Measurements from ENCODE around the gene PLD1. TPM values are rescaled to one million over a fixed set of nuclear protein-coding genes. Genes with fewer than 3 reads are reported as not detected.

The PLD1 gene
- total RNA-seq, 2 donors from 2014 or later: 9.5 to 15.9 TPM

GRCh38 chr3:171680726-171681411 lies 129.4 kb downstream of the PLD1 start:
- TF ChIP-seq, protein P1, sequence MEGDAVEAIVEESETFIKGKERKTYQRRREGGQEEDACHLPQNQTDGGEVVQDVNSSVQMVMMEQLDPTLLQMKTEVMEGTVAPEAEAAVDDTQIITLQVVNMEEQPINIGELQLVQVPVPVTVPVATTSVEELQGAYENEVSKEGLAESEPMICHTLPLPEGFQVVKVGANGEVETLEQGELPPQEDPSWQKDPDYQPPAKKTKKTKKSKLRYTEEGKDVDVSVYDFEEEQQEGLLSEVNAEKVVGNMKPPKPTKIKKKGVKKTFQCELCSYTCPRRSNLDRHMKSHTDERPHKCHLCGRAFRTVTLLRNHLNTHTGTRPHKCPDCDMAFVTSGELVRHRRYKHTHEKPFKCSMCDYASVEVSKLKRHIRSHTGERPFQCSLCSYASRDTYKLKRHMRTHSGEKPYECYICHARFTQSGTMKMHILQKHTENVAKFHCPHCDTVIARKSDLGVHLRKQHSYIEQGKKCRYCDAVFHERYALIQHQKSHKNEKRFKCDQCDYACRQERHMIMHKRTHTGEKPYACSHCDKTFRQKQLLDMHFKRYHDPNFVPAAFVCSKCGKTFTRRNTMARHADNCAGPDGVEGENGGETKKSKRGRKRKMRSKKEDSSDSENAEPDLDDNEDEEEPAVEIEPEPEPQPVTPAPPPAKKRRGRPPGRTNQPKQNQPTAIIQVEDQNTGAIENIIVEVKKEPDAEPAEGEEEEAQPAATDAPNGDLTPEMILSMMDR (conservative IDR thresholded peaks at IDR 0.05): no peak

DNA sequence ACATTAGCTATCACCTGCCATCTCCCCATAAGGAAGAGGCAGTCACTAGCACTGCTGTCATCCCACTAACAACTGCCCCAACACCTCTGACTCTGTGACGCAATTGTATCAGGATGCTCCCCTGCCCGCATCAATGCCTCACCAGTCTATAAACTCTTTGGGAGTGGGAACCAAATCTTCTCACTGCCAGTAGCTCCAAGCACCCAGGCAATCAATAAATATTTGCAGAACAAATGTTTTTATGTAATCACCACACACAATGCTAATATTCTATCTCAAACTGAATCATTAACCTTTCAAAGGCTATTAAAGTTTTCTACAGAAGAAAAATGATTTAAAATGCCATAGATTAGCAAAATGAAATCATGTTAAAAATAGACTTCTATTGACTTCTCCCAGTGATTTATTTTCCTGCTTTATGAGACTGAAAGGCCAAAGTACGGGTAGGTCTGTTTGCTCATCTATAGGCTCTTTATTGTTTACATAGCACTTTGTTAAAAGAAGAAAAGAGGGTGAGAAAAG lies 131.3 kb downstream of the PLD1 start:
- no peak for DNase-seq
- H3K36me3 Mint-ChIP-seq (ENCODE audit: low read depth): no peaks in the 10 kb centered on the region
- no peaks in the 10 kb centered on the region for H3K36me3 ChIP-seq (ENCODE audit: control insufficient read depth, insufficient read depth, low read length)
- H3K27ac ChIP-seq (ENCODE audit: low read depth, low read length): no peak overlapping the region
- no peaks in the 10 kb centered on the region for H3K27me3 Mint-ChIP-seq (ENCODE audit: insufficient read depth)
- no peak overlapping the region for H3K4me3 Mint-ChIP-seq
- H3K9ac ChIP-seq (ENCODE audit: extremely low read depth, low read length, poor library complexity, severe bottlenecking): no peak overlapping the region
- H3K4me1 ChIP-seq (ENCODE audit: control insufficient read depth, insufficient read depth, low read length): no peaks in the 10 kb centered on the region
- no peaks in the 10 kb centered on the region for H3K9me3 ChIP-seq (ENCODE audit: control insufficient read depth, low read length)
- no peaks in the 10 kb centered on the region for H3K27me3 ChIP-seq (ENCODE audit: control insufficient read depth, insufficient read depth, low read length, poor library complexity, severe bottlenecking)
- TF ChIP-seq, protein P1 (conservative IDR thresholded peaks at IDR 0.05): no peak
- H3K27ac Mint-ChIP-seq: no peak overlapping the region
- no peaks in the 10 kb centered on the region for H3K9me3 Mint-ChIP-seq
- H3K4me3 ChIP-seq (ENCODE audit: low read length): no peak overlapping the region
- H3K4me1 Mint-ChIP-seq: no peaks in the 10 kb centered on the region
- WGBS, 2 experiments (ENCODE audit: insufficient coverage in 1 of 2, insufficient read length in 1 of 2): 92% methylated on average over 2 to 3 of the region's 3 CpGs

More at GRCh38 chr3:171680726-171681411, 129.4 kb downstream of the PLD1 start:
- Mint-ChIP-seq H3K4me1 (no peaks in the 10 kb centered on the region), H3K36me3 (ENCODE audit: low read depth) (no peaks in the 10 kb centered on the region), H3K9me3 (no peaks in the 10 kb centered on the region), H3K27me3 (ENCODE audit: insufficient read depth) (no peaks in the 10 kb centered on the region), H3K4me3 (no peak overlapping the region), H3K27ac (no peak overlapping the region)
- no peak overlapping the region for H3K9ac ChIP-seq (ENCODE audit: extremely low read depth, low read length, poor library complexity, severe bottlenecking)
- H3K4me1 ChIP-seq (ENCODE audit: control insufficient read depth, insufficient read depth, low read length): no peaks in the 10 kb centered on the region
- no peak overlapping the region for H3K27ac ChIP-seq (ENCODE audit: low read depth, low read length)
- no peaks in the 10 kb centered on the region for H3K27me3 ChIP-seq (ENCODE audit: control insufficient read depth, insufficient read depth, low read length, poor library complexity, severe bottlenecking)
- no peaks in the 10 kb centered on the region for H3K9me3 ChIP-seq (ENCODE audit: control insufficient read depth, low read length)
- WGBS, 2 experiments (ENCODE audit: insufficient coverage in 1 of 2, insufficient read length in 1 of 2): 89 to 92% methylated on average over 5 to 6 of the region's 6 CpGs
- no peak overlapping the region for H3K4me3 ChIP-seq (ENCODE audit: low read length)
- no peaks in the 10 kb centered on the region for H3K36me3 ChIP-seq (ENCODE audit: control insufficient read depth, insufficient read depth, low read length)
- no peak for DNase-seq

- Mint-ChIP-seq H3K4me3 (no peak overlapping the region), H3K4me1 (no peaks in the 10 kb centered on the region), H3K9me3 (no peaks in the 10 kb centered on the region), H3K36me3 (ENCODE audit: low read depth) (peaks cover under 1% of the 10 kb centered on the region), H3K27ac (no peak overlapping the region), H3K27me3 (ENCODE audit: insufficient read depth) (no peaks in the 10 kb centered on the region)
- no peak overlapping the region for H3K27ac ChIP-seq (ENCODE audit: low read depth, low read length)
- H3K27me3 ChIP-seq (ENCODE audit: control insufficient read depth, insufficient read depth, low read length, poor library complexity, severe bottlenecking): no peaks in the 10 kb centered on the region
- no peaks in the 10 kb centered on the region for H3K4me1 ChIP-seq (ENCODE audit: control insufficient read depth, insufficient read depth, low read length)
- H3K9me3 ChIP-seq (ENCODE audit: control insufficient read depth, low read length): no peaks in the 10 kb centered on the region
- DNase-seq: no peak
- TF ChIP-seq, protein P1 (conservative IDR thresholded peaks at IDR 0.05): no peak
- H3K4me3 ChIP-seq (ENCODE audit: low read length): no peak overlapping the region
- no peaks in the 10 kb centered on the region for H3K36me3 ChIP-seq (ENCODE audit: control insufficient read depth, insufficient read depth, low read length)
- 83% methylated on average over 1 of the region's 1 CpG; no CpG with 5 or more reads in 1 of the 2 experiments for WGBS, 2 experiments (ENCODE audit: insufficient coverage in 1 of 2, insufficient read length in 1 of 2)
- no peak overlapping the region for H3K9ac ChIP-seq (ENCODE audit: extremely low read depth, low read length, poor library complexity, severe bottlenecking)
Observed at GRCh38 chr3:171677706-171678105, 132.6 kb downstream of the PLD1 start.

Measured in endodermal cell (in vitro differentiated cells).